Liver (tissue), 3 donors: ENCODE measurements around the gene RCAN2.

Experiments used
- CTCF ChIP-seq: fragments of 150-350 bp; IDR thresholded peaks from 2 replicates; pipeline ENCODE4 v1.5.1; 2017; ENCODE audit warnings: improper control_type of control experiment, low read depth, low read length; ENCODE audit not compliant: missing input control
- EGR1 ChIP-seq, 2 donors: IDR thresholded peaks; 2 replicates each; pipeline ENCODE4 v1.6.1; 2016 to 2018; ENCODE audit warnings: antibody characterized with exemption in 2 of 2, low read depth in 2 of 2
- GABPA ChIP-seq, 2 donors: IDR thresholded peaks in 1 of 2; conservative IDR thresholded peaks in 1 of 2; 2 replicates each; pipeline ENCODE4 v1.6.1; 2016; ENCODE audit warnings: antibody characterized with exemption in 2 of 2, mild to moderate bottlenecking in 1 of 2, moderate library complexity in 1 of 2
- MAX ChIP-seq: IDR thresholded peaks from 2 replicates; pipeline ENCODE4 v1.6.1; 2016; ENCODE audit warnings: antibody characterized with exemption
- ZBTB33 ChIP-seq: IDR thresholded peaks from 2 replicates; pipeline ENCODE4 v1.6.1; 2016; ENCODE audit warnings: antibody characterized with exemption
- donor health status: healthy.
- donor health status: healthy.

- no peak for TF ChIP-seq ZBTB33
- no peak for TF ChIP-seq CTCF
- TF ChIP-seq MAX, result no peak
- TF ChIP-seq EGR1 (IDR thresholded peaks at IDR 0.05; ENCODE audit: low read depth in 2 of 2), result no peak
- no peak for TF ChIP-seq GABPA (IDR thresholded peaks at IDR 0.05 in 1 of 2, conservative IDR thresholded peaks at IDR 0.05 in 1 of 2)
These were observed 83.3 kb downstream of the RCAN2 start for GRCh38 chr6:46407776-46408530.
